Occipital lobe (tissue), 2 donors: ENCODE data around the gene FPR3. TPM values are rescaled to one million over a fixed set of nuclear protein-coding genes. Genes with fewer than 3 reads are reported as not detected.
A peak's percentile ranks its signal among the peaks of the same experiment; 100 is the strongest.
"Not testable (repeated sequence)": the region's sequence is repeated elsewhere in the genome, so short reads cannot be mapped to it uniquely, and the experiment has no call there.

Experiments used
- DNase-seq: peaks from one replicate; lab custom pipeline; 2025; lab: John Stamatoyannopoulos, UW
- total RNA-seq: library from RNA; depleted of rRNA; stranded (reverse); fragments of >200 nt; gene quantifications from one replicate; pipeline ENCODE4 v1.2.3, GENCODE V29; 2014

The FPR3 gene
- total RNA-seq, 1 donor from 2014 or later, result 0.31 TPM

DNA sequence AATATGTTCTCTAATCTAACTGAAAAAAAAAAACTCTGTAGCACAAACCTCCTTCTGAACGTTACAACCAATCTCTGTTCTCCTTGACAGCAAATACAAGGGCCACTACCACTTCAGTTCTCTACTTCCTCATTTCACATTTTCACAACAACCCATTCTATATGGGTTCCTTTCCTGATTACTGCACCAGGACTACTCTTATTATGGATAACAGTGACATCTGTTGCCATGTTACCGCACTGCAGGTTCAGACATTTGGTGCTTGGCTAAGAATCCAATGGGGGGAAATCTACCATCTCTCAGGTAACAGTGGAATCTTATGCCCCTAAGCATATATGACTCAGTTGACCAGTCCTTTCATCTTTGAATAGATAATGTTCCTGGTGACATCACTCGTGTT, 11.6 kb upstream of the FPR3 start:
- DNase-seq, result no peak

DNA sequence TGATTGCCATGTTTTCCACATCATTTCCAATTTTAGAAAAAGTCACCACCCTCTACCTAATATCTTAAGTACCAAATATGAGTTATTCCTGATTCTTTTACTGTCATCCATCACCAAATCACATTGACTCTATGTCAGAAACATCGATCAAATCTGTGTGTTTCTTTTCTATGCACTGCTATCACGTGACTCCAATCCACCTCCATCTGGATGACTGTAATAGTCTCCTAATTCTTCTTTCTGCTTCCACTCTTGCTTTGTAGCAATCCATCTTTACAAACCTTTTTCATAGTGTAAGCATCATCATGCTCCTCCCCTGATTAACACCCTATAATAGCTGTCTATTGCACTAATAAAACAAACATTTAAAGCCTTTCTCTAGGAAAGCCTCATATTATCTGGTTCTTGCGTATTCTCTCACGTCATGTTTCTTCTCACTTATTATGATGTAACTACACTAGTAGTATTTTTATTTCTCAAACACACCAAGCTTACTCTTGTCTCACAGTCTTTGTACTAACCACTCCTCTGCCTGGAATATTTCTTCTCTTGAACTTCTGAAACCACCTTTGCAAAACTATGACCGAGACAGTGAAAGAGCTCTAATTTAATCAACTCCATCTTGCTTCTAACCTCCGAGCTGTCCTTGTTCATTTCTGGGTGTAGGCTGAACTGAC, 10.7 kb upstream of the FPR3 start:
- DNase-seq, result no peak

DNA sequence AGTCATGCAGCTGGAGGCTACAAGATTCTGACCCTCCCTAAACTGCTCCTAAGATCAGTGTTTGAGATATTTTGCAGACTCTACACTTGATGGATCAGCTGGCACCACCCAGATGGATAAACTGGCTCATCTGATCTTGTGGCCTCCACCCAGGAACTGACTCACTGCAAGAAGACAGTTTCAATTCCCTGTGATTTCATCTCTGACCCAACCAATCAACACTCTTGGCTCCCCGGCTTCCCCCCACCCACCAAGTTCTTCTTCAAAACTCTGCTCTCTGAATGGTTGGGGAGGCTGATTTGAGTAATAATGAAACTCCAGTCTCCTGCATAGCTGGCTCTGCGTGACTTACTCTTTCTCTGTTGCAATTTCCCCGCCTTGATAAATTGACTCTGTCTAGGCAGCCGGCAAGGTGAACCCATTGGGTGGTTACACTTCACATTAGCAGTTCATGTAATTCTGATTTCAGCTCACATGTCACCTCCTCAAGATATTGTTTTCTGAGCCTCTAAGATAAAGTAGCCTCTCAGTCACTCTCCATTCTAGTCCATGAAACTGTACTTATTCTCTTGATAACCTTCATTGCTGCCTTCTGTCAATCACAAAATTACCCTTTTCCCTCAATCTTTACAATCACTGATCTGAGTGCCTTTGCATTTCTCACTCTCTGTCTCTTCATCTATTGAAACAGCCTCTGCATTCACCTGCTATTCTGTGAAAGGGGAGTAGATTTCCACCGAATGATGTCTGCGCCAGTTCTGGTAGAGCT, 9.9 kb upstream of the FPR3 start:
- peak; percentile 5 for DNase-seq

DNA sequence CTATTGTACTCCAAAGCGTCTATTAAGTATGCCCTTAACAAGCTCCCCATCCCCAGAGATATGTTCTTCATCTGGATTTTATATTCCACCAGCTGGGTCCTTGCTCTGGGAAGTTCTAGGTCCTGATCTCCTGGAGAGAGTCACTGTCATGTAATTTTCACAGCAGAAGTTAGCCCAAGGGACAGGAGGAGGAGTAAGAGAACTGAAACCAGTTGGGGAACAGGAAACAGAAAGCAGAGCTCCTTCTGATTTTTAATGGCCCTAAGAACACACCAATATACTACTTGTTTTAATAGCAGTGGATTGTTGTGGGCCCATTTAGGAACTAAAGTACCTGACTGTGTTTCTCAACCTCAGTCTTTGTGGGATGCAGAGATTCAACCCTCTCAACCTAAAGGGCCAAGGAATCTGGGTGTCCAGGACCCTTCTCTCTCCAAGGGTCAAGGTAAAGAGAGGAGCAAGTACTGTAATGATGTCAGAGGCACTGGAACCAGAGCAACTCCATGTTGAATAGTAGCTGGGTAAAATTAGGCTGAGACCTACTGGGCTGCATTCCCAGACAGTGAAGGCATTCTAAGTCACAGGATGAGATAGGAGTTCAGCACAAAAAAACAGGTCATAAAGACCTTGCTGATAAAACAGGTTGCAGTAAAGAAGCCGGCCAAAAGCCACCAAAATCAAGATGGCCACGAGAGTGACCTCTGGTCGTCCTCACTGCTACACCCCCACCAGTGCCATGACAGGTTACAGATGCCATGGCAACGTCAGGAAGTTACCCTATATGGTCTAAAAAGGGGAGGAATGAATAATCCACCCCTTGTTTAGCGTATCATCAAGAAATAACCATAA, 8.1 kb upstream of the FPR3 start:
- DNase-seq, result no peak

DNA sequence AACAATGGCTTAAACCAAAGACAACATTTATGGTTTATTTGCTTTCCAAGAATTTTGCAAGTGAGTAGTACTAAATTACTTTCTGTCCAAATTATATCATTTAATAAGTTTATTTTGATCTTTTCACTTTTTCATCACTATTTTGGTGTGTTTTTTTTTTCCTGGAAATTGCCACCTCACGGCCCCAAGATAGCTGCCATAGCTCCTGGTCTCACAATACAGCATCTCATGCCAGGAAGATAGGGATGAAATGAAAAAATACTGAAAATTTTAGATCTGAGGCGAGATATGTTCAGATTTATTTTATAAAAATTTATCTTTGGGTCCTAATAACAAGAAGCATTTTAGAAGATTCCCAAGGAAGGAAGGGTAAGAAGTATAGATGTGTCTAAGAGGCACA, 6.9 kb upstream of the FPR3 start:
- no peak for DNase-seq

DNA sequence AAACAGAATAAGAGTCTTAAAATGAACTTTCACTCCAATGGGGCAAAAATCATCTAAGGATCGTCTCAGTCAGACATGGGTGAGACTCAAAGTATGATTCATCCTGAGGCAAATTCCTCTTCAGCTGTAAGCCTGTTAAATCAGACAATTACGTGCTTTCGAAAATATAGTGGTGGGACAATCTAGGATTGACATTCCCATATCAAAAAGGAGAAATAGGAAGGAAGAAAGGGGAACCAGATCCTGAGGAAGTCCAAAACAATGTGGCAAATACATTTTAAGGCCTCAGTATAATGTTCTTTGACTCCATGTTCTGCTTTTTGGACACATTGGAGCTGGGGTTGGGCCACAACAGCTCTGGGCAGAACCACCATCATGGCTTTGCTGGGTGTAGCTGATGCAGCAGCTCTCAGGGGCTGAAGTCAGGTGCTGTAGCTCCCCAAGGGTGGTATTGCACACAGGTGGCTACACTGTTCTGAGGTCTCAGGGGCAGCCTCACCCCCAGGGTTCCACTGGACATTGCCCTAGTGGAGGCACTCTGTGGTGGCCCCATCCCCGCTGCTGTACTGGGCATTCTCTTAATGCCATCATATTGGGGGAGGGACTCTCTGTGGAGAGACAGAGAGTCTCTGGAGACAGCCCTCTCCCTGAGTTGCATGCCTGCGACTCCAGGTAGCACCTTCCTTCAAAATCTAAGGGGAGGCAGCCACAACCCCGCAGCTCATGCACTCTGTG, 5.7 kb upstream of the FPR3 start:
- DNase-seq, result no peak

DNA sequence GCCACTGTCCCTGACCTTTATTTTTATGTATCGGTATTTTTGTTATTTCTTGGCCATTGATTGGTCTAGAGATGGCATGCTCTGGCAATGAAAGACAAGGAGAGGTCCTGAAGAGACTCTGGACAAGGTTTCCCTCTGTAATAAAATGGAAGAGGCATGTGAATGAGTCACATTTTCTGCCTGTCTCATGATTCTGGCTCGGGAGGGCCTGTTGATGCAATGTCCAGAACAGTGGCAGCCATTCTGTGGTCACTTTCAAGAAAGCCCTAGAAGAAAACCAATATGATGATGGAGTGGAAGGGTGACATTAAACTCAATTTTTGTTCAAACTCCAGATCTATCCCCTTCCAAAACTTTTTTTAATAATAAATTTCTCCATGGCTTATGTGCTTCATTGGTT, 2.0 kb upstream of the FPR3 start:
- no peak for DNase-seq

- no peak for DNase-seq
Measured at GRCh38 chr19:51793994-51794393, 963 bp upstream of the FPR3 start.

DNA sequence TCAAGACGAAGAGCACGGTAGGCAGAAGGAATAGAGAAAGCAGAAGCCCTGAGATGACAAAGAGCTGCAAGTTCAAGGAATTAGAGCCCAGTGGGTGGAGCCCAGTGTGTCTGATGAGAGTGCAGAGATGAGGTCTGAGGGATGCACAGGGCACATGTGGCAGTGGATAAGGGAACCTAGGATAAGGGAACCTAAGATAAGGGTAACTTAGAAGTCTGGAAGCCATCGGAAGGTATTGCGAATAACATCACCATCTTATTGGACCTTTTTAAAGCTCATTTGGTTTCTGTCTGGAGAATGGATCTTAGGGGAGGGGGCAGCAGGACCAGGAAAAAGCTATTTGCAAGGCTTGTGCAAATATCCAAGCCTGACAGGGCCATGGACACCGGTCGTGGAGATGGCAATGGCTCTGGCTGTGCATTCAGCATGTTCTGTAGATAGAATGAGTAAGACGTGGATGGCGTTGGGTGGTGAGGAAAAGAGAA, 1.3 kb downstream of the FPR3 start:
- DNase-seq, result no peak

- no peak for DNase-seq
Measured at GRCh38 chr19:51797480-51797879, 2.5 kb downstream of the FPR3 start.

GRCh38 chr19:51798062-51798461, 3.1 kb downstream of the FPR3 start:
- DNase-seq, result no peak

- DNase-seq, result peak; percentile 65
Measured at GRCh38 chr19:51799034-51799773, 4.2 kb downstream of the FPR3 start.

GRCh38 chr19:51799774-51800472, 5.0 kb downstream of the FPR3 start:
- DNase-seq, result no peak

GRCh38 chr19:51800473-51801244, 5.7 kb downstream of the FPR3 start:
- no peak for DNase-seq

DNA sequence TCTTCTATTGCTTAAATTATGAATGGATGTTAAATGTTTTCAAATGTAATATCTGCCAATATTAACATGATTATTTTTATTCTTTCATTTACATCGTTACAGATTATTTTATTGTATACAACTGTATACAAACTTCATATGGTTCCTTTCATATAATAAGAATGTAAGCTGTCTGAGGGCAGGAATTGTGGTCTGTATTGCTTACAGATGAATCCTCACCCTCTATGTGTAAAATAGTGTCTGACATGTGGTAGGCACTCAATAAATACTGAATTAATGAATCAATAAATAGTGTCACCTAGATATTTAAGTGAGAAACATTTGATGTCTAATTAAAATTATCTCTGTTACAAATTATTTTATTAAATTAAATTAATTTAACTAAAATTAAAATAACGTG, 7.8 kb downstream of the FPR3 start:
- no peak for DNase-seq

GRCh38 chr19:51803519-51803918, 8.6 kb downstream of the FPR3 start:
- no peak for DNase-seq

- DNase-seq, result no peak
Measured at GRCh38 chr19:51803967-51804366, 9.0 kb downstream of the FPR3 start.

DNA sequence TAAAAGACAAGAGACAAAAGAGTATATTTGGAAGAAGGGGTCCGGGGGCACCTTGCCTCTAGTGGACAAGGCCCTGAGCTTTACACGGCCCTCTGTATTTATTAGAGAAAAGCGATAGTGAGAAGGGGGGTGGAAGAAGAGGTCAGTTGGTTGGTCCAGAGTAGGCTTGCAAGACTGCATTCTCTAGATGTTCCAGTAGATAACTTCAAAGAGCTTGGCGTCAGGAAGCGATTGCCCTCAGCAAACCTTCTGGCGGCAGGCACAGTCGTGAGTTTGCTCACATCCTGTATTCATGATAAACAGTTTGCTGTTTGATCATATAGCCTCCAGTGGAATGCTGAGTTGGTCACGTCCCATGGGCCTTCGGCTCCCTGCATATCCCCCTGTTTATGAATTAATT, 9.8 kb downstream of the FPR3 start:
- DNase-seq, result not testable (repeated sequence)

- not testable (repeated sequence) for DNase-seq
Measured at GRCh38 chr19:51805396-51805795, 10.4 kb downstream of the FPR3 start.
